NT2/D1 (cell line): ENCODE measurements around the gene ZFAND2B.

Experiments used
- SUZ12 ChIP-seq: IDR thresholded peaks from 2 replicates; pipeline ENCODE4 v1.6.1; 2011; ENCODE audit not compliant: insufficient read length, insufficient read depth; ENCODE audit errors: extremely low read depth
- YY1 ChIP-seq: IDR thresholded peaks from 2 replicates; pipeline ENCODE4 v1.6.1; 2011; ENCODE audit not compliant: insufficient read length, insufficient read depth
- ZNF274 ChIP-seq: IDR thresholded peaks from 2 replicates; pipeline ENCODE4 v1.6.1; 2011; ENCODE audit warnings: mild to moderate bottlenecking, low read depth, low read length

DNA sequence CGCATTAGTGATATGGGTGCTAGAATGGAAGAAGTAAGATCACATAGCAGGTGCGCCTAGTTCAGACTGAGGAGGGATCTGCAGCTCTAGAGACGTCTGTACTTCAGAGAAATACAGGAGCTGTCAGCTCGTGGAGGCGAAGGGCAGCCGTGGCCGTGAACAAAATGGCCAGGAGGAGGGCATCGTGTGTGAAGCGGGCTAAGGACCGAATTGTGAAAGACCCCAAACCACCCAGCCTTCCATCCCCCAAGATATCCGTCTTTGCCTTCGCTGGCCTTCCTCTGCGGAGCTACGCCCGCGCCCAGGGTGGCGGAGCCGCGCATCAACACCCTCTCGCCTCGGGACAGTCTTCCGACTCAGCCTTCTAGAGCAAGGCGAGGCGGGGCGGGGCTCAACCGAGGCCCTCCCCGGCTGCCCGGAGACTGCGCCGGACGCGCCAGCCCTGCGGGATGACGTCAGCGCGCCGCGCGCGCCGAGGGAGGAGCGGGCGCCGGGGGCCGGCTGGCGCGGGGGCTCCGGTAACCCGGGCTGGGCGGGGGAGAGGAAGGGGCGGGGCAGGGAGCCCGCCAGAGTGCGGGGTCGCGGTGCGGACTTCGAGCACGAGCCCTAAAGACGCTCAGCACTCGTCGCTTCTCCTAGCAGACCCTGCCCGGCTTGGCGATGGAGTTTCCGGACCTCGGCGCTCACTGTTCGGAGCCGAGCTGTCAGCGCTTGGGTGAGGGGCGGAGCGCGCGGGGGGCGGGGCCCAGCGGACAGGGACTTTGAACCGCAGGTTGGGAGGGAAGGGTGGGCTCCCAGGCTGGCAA lies at the start of gene ZFAND2B:
- TF ChIP-seq YY1 (no peak), SUZ12 (no peak), ZNF274 (no peak)
